Suprapubic skin (tissue), 4 donors: ENCODE results near the gene HNRNPF. TPM values are rescaled to one million over a fixed set of nuclear protein-coding genes. Genes with fewer than 3 reads are reported as not detected.
"Not testable (repeated sequence)": the region's sequence is repeated elsewhere in the genome, so short reads cannot be mapped to it uniquely, and the experiment has no call there.

ENCODE experiments used
- DNase-seq, 2 donors: peaks; one replicate each; pipeline ENCODE4 v3.0.0-alpha.2; 2019; ENCODE audit warnings: low spot score in 2 of 2
- H3K27ac ChIP-seq: fragments of 200-600 bp; sonication (generic); one replicate; pipeline ENCODE4 v1.5.1; 2019
- H3K27me3 ChIP-seq: fragments of 200-600 bp; sonication (generic); one replicate; pipeline ENCODE4 v1.5.1; 2019
- H3K36me3 ChIP-seq: fragments of 200-600 bp; sonication (generic); one replicate; pipeline ENCODE4 v1.5.1; 2019
- H3K4me1 ChIP-seq: fragments of 200-600 bp; sonication (generic); one replicate; pipeline ENCODE4 v1.5.1; 2019
- H3K4me3 ChIP-seq: fragments of 200-600 bp; sonication (generic); one replicate; pipeline ENCODE4 v1.5.1; 2019; ENCODE audit warnings: mild to moderate bottlenecking
- H3K9me3 ChIP-seq: fragments of 200-600 bp; sonication (generic); one replicate; pipeline ENCODE4 v1.5.1; 2019
- EP300 ChIP-seq: sonication (generic); formaldehyde crosslinking; IDR thresholded peaks from one replicate; pipeline ENCODE4 v1.6.1; 2017; ENCODE audit warnings: antibody characterized with exemption
- POLR2A ChIP-seq, 2 donors: fragments of 450-650 bp; IDR thresholded peaks; one replicate each; pipeline ENCODE4 v1.6.1; 2017; ENCODE audit warnings: antibody characterized with exemption in 2 of 2, mild to moderate bottlenecking in 2 of 2, moderate library complexity in 2 of 2
- POLR2AphosphoS5 ChIP-seq, 3 donors: sonication (generic); formaldehyde crosslinking; IDR thresholded peaks; one replicate each; pipeline ENCODE4 v1.6.1; 2017; ENCODE audit warnings: antibody characterized with exemption in 3 of 3
- WGBS: methylation state at CpG from one replicate; pipeline ENCODE4 v1.1.5; 2018; 5-methylcytosine and 5-hydroxymethylcytosine counted together
- total RNA-seq, 4 donors: library from RNA; depleted of rRNA; stranded (reverse); fragments of >200 nt; gene quantifications; one replicate each; pipeline ENCODE4 v1.1.0, GENCODE V29; 2016
- TF ChIP-seq, protein P1 (sequence below), 2 donors: fragments of 200-600 bp in 1 of 2; fragments of 450-650 bp in 1 of 2; sonication (generic) in 1 of 2; IDR thresholded peaks; one replicate each; pipeline ENCODE4 v1.5.1; 2016 to 2019; ENCODE audit warnings: antibody characterized with exemption in 2 of 2, mild to moderate bottlenecking in 1 of 2, moderate library complexity in 1 of 2

HNRNPF gene
- total RNA-seq, 4 donors from 2014 or later = 180 to 248 (median 217) TPM

DNA sequence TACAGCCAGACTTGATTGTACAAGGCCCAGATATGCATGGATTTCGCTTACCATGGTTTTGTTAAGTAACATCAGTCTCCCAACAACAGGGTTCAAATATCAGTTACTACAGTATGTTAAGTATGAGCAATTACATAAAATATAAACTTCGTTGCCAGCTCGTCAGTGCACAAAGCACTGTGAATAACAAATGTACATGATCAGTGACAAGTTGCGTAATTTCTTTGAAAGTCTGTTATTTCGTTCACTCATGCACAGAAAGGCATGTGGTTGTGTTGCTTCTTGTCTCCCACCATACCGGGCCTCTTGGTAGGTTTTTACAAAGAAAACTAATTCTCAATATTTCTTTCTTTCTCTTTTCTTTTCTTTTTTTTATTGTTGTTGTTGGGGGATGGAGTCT is 15.4 kb upstream of the HNRNPF start:
- Histone ChIP-seq H3K9me3 (no peaks in the 10 kb centered on the region), H3K4me3 (no peak overlapping the region), H3K27me3 (no peaks in the 10 kb centered on the region), H3K36me3 (no peaks in the 10 kb centered on the region), H3K4me1 (peaks cover 14% of the 10 kb centered on the region), H3K27ac (no peak overlapping the region)
- DNase-seq = no peak
- WGBS = 89% methylated on average over 6 of the region's 6 CpGs
- TF ChIP-seq EP300 (no peak), POLR2A (IDR thresholded peaks at IDR 0.05) (no peak), POLR2AphosphoS5 (IDR thresholded peaks at IDR 0.05) (no peak)
- TF ChIP-seq, protein P1, sequence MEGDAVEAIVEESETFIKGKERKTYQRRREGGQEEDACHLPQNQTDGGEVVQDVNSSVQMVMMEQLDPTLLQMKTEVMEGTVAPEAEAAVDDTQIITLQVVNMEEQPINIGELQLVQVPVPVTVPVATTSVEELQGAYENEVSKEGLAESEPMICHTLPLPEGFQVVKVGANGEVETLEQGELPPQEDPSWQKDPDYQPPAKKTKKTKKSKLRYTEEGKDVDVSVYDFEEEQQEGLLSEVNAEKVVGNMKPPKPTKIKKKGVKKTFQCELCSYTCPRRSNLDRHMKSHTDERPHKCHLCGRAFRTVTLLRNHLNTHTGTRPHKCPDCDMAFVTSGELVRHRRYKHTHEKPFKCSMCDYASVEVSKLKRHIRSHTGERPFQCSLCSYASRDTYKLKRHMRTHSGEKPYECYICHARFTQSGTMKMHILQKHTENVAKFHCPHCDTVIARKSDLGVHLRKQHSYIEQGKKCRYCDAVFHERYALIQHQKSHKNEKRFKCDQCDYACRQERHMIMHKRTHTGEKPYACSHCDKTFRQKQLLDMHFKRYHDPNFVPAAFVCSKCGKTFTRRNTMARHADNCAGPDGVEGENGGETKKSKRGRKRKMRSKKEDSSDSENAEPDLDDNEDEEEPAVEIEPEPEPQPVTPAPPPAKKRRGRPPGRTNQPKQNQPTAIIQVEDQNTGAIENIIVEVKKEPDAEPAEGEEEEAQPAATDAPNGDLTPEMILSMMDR (IDR thresholded peaks at IDR 0.05) = no peak

DNA sequence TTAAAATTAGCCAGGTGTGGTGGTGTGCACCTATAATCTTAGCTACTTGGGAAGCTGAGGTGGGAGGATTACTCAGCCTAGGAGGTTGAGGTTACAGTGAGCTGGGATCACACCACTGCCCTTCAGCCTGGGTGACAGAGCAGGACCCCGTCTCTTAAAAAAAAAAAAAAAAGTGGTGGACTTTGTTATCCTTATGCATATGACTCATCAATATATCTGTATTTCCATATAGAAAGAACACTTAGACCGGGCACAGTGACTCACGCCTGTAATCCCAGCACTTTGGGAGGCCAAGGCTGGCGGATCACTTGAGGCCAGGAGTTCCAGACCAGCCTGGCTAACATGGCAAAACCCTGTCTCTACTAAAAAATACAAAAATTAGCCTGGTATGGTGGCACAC is 13.0 kb upstream of the HNRNPF start:
- H3K27me3 ChIP-seq, H3K4me3 ChIP-seq, H3K9me3 ChIP-seq, DNase-seq, H3K36me3 ChIP-seq: not testable (repeated sequence)
- peak overlapping the region; percentile 95 for H3K27ac ChIP-seq
- H3K4me1 ChIP-seq = peaks cover 14% of the 10 kb centered on the region
- WGBS = 91% methylated on average over 4 of the region's 4 CpGs

DNA sequence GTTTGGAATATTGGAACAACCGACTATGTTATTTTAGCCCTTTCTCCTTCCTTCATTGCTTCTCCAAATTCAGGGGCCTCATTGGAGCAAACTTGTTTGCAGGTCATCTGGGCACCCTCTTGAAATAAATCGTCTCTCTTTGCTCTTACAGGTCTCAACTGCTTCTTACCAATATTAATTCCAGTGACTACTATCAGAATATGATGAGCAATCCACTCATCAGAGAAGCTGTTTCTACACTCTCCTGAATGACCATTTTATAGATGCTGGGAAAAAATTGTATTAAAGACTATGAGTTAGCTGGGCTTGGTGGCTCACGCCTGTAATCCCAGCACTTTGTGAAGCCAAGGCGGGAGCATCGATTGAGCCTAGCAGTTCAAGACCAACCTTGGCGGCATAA is 12.5 kb upstream of the HNRNPF start:
- H3K36me3 ChIP-seq = no peaks in the 10 kb centered on the region
- H3K4me1 ChIP-seq = peaks cover 14% of the 10 kb centered on the region
- H3K9me3 ChIP-seq = no peaks in the 10 kb centered on the region
- peak overlapping the region; percentile 95 for H3K27ac ChIP-seq
- DNase-seq = no peak
- 81% methylated on average over 6 of the region's 6 CpGs for WGBS
- H3K27me3 ChIP-seq = no peaks in the 10 kb centered on the region
- no peak overlapping the region for H3K4me3 ChIP-seq
- TF ChIP-seq POLR2A (IDR thresholded peaks at IDR 0.05) = no peak
- no peak for TF ChIP-seq EP300
- TF ChIP-seq, protein P1 (IDR thresholded peaks at IDR 0.05) = no peak
- TF ChIP-seq POLR2AphosphoS5 (IDR thresholded peaks at IDR 0.05) = no peak

DNA sequence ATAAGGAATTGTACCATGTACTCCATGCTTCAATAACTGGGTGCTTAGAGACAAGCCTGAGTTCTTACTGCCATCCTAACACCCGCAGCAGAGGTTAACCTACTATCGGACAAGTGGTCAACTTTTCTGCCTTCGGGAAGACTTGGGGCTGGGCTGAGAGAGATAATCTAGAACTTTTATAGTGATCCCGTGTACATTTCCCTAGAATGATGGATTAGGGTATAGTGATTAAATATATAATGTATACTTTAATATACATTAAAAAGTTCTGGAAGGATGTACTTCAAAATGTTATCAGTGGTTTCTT is 12.2 kb upstream of the HNRNPF start:
- DNase-seq = no peak
- TF ChIP-seq, protein P1 (IDR thresholded peaks at IDR 0.05) = no peak
- TF ChIP-seq POLR2A (IDR thresholded peaks at IDR 0.05) = no peak
- no peak for TF ChIP-seq EP300
- TF ChIP-seq POLR2AphosphoS5 (IDR thresholded peaks at IDR 0.05) = no peak
- Histone ChIP-seq H3K36me3 (no peaks in the 10 kb centered on the region), H3K27ac (peak overlapping the region; percentile 95), H3K4me3 (peak overlapping the region; percentile 67), H3K9me3 (no peaks in the 10 kb centered on the region), H3K4me1 (peaks cover 14% of the 10 kb centered on the region), H3K27me3 (no peaks in the 10 kb centered on the region)
- 19% methylated on average over 4 of the region's 4 CpGs for WGBS

DNA sequence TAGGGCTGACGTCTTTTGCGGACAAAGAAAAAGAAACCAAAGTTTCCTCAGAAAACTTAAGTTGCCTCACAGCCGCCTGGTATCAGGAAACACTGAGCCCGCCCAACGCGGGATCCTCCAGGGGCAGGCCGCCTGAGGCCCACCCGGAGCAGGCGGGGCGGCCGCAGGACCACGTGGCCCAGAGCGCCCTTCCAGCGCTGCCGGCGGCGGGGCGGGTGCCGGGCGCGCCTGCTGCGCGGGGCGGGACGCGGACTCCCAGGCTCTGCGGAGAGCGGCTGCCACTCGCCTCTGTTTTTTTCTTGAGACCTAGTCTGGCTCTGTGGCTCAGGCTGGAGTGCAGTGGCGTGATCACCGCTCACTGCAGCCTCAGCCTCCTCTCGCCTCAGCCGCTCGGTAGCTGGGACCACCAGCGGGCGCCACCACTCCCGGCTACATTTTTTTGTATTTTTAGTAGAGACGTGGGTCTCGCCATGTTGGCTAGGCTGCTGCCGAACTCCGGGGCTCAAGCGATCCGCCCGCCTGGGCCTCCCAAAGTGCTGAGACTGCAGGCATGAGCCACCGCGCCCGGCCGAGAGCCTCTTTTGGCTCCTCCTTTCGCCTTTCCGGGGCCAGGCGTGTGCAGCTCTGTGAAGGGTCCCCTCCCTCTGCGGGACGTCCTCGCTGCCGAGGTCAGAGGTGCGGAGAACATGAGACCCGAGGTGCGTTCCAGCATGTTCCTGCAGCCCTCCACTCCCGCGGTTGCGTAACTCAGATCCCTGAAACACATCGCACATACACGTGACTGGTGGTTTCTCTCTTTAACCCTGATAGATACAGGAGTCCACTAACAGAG is 11.6 kb upstream of the HNRNPF start:
- WGBS = 0% methylated on average over 39 of the region's 63 CpGs
- Histone ChIP-seq H3K27me3 (no peaks in the 10 kb centered on the region), H3K36me3 (no peaks in the 10 kb centered on the region), H3K4me3 (peak overlapping the region; percentile 67), H3K27ac (peak overlapping the region; percentile 95), H3K9me3 (no peaks in the 10 kb centered on the region), H3K4me1 (peaks cover 14% of the 10 kb centered on the region)
- TF ChIP-seq, protein P1 (IDR thresholded peaks at IDR 0.05) = no peak
- peak; percentile 16 for TF ChIP-seq EP300
- peak in 1 of 2 donors; percentile 51 for TF ChIP-seq POLR2A (IDR thresholded peaks at IDR 0.05)
- peak in 2 of 3 donors; percentile 33 to 73 for TF ChIP-seq POLR2AphosphoS5 (IDR thresholded peaks at IDR 0.05)
- DNase-seq = peak; percentile 92 to 93

DNA sequence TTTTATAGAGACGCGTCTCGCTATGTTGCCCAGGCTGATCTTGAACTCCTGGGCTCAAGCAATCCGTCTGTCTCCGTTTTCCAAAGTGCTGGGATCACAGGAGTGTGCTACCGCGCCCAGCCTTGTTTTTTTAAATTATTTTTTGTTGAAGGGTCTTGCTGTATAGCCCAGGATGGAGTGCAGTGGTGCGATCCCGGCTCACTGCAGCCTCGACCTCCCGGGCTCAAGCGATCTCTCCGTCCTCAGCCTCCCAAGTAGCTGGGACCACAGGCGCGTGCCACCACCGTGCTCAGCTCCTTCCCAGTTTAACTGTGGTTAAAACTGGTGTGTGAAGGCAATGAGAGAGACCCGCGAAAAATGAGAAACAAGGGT is 11.0 kb upstream of the HNRNPF start:
- WGBS = 57% methylated on average over 18 of the region's 18 CpGs
- no peak for TF ChIP-seq EP300
- TF ChIP-seq, protein P1 (IDR thresholded peaks at IDR 0.05) = no peak
- no peak for TF ChIP-seq POLR2A (IDR thresholded peaks at IDR 0.05)
- no peak for TF ChIP-seq POLR2AphosphoS5 (IDR thresholded peaks at IDR 0.05)

More for the DNA sequence above, 11.0 kb upstream of the HNRNPF start:
- Histone ChIP-seq H3K9me3 (no peaks in the 10 kb centered on the region), H3K4me1 (peaks cover 14% of the 10 kb centered on the region), H3K27me3 (no peaks in the 10 kb centered on the region), H3K27ac (peak overlapping the region; percentile 95), H3K4me3 (peak overlapping the region; percentile 67), H3K36me3 (no peaks in the 10 kb centered on the region)
- no peak for DNase-seq
